NCI-H1092 treated with DMSO at 0.1 percent for 48 hours (cell line): Measurements from ENCODE around the gene PPP1R13B.

Experiments
- DNase-seq: peaks from one replicate; lab custom pipeline; 2025; lab: John Stamatoyannopoulos, UW

PPP1R13B gene

GRCh38 chr14:103714063-103714724, 133.2 kb downstream of the PPP1R13B start:
- no peak for DNase-seq

GRCh38 chr14:103713304-103714062, 133.9 kb downstream of the PPP1R13B start:
- no peak for DNase-seq

- no peak for DNase-seq
Measured at GRCh38 chr14:103712633-103713247, 134.6 kb downstream of the PPP1R13B start.

- no peak for DNase-seq
Measured at GRCh38 chr14:103711516-103712431, 135.6 kb downstream of the PPP1R13B start.

GRCh38 chr14:103710771-103711377, 136.5 kb downstream of the PPP1R13B start:
- no peak for DNase-seq

- no peak for DNase-seq
Measured at GRCh38 chr14:103709814-103710213, 137.6 kb downstream of the PPP1R13B start.

- DNase-seq = no peak
Measured at GRCh38 chr14:103708750-103709187, 138.6 kb downstream of the PPP1R13B start.

- no peak for DNase-seq
Measured at GRCh38 chr14:103707329-103708263, 139.8 kb downstream of the PPP1R13B start.

- no peak for DNase-seq
Measured at GRCh38 chr14:103706551-103707328, 140.6 kb downstream of the PPP1R13B start.

GRCh38 chr14:103705504-103706284, 141.7 kb downstream of the PPP1R13B start:
- no peak for DNase-seq

- no peak for DNase-seq
Measured at GRCh38 chr14:103705118-103705503, 142.3 kb downstream of the PPP1R13B start.

- DNase-seq = no peak
Measured at GRCh38 chr14:103704708-103705107, 142.7 kb downstream of the PPP1R13B start.

GRCh38 chr14:103703433-103704385, 143.7 kb downstream of the PPP1R13B start:
- DNase-seq = no peak

- no peak for DNase-seq
Measured at GRCh38 chr14:103702497-103703432, 144.6 kb downstream of the PPP1R13B start.

GRCh38 chr14:103702095-103702494, 145.3 kb downstream of the PPP1R13B start:
- DNase-seq = no peak

- DNase-seq = no peak
Measured at GRCh38 chr14:103700753-103701490, 146.5 kb downstream of the PPP1R13B start.
